GM19099 (cell line): ENCODE results near the gene VPS54.

Experiments used
- POLR2A ChIP-seq: IDR thresholded peaks from 3 replicates; pipeline ENCODE4 v1.6.1; 2011; ENCODE audit warnings: low read depth; ENCODE audit not compliant: insufficient read length; ENCODE audit errors: extremely low read depth

Gene VPS54

DNA sequence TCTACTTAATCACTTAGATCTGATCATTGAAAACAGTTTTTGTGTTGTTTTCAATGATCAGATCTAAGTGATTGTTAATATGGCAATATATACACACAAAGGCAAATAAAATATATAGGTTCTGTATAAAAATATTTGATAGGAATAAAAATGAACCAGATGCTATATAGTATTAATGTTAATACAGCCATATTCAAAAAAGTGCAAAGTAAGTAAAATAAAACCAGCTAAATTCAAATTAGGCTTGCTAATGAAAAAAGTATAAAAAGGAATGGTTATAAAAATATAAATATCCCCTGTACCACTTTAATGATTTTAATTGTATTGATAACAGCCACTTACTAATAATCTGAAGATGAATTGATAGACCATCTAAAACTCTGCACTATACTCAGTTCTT, 38.4 kb downstream of the VPS54 start:
- no peak for TF ChIP-seq POLR2A

DNA sequence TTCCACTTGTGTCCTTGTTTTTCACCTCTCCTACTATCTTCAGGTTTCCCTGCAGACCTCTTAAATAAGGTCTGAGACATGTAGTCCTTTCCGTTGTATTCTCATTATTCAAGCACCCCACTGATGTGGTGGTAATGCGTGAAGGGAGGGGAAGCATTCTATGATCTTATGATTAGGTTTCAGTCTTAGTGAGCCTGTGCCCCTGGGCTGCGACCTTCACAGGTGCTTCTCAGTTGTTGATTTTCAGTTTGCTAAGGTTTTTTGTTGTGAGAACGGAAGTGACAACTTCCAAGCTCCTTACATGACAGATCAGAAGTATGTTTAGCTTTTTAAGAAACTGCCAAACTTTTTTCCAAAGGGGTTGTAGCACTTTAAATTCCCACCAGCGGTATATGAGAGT, 41.3 kb downstream of the VPS54 start:
- no peak for TF ChIP-seq POLR2A

DNA sequence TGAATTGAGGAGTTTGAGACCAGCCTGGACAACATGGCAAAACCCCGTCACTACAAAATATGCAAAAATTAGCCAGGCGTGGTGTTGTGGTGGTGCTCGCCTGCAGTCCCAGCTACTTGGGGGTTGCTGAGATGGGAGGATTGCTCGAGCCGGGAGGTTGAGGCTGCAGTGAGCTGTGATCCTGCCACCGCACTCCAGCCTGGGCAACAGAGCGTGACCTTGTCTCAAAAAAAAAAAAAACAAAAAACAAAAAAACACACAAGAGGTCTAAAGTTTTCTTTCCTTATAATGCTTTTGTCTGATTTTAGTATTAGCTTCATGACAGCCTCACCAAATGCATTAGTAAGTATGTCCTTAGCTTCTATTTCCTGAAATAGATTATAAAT, 43.1 kb downstream of the VPS54 start:
- TF ChIP-seq POLR2A = no peak

DNA sequence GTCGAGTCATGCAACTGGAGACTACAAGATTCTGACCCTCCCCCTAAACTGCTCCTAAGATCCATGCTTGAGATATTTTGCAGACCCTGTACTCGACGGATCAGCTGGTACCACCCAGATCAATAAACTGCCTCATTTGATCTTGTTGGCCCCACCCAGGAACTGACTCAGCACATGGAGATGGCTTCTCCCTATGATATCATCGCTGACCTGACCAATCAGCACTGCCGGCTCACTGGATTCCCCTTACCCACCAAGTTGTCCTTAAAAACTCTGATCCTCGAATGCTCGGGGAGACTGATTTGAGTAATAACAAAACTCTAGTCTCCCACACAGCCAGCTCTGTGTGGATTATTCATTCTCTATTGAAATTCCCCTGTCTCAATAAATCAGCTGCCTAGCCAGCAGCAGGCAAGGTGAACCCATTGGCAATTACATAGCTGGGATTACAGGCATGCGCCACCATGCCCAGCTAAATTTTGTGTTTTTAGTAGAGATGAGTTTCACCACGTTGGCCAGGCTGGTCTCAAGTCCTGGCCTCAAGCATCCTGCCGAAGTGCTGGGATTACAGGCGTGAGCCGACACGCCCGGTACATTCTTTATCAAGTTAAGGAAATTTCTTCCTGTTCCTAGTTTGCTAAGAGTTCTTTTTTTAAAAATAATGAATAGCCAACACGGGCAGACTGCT, 43.6 kb downstream of the VPS54 start:
- TF ChIP-seq POLR2A = no peak

DNA sequence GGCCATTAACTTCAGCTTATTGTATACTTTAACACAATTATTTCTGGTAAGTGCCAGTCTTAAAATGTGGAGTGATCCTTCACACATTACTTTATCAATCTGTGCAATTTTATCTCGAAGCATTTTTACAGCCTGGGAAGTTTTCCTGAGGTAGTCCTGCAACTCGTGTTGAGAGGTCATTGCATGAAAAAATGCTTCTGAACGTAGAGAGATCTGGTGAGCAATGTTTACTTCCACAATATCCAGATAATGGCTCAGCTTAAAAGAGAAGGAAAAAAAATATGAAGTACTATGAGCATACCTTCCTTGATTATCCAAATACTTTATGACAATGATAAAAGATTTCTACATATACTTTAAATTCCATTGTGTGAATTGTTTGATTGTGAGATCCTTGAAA, 57.0 kb downstream of the VPS54 start:
- no peak for TF ChIP-seq POLR2A

DNA sequence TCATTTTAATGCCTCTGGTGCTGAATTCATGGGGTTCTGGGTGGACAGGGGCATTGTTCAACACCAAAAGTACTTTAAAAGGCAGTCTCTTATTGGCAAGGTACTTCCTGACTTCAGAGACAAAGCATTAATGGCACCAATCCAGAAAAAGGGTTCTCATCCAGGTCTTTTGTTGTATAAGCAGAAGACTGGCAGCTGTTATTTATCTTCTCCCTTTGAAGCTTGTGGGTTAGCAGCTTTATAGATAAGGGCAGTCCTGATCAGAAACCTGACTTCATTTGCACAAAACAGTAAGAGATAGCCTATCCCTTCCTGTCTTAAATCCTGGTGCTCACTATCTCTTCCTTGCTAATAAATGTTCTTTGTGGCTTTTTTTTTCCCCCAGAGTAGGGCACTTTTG, 68.8 kb downstream of the VPS54 start:
- TF ChIP-seq POLR2A = no peak

DNA sequence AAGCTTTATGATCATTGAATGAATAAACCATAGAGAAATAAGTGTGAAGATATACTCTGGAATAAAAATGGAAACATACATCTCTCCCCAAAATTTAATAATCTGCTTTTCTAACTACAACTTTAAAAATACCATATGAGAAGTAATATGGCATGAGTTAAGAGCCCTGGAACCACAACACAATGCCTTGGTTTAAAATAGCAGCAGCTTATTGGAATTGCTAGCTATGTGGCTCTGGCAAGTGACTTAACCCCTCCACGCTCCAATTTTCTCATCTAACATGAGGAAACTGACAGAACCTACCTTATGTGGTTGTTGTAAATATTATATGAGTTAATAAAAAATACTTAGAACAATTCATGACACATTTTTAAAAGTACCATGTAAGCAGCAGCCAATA, 76.4 kb downstream of the VPS54 start:
- no peak for TF ChIP-seq POLR2A

DNA sequence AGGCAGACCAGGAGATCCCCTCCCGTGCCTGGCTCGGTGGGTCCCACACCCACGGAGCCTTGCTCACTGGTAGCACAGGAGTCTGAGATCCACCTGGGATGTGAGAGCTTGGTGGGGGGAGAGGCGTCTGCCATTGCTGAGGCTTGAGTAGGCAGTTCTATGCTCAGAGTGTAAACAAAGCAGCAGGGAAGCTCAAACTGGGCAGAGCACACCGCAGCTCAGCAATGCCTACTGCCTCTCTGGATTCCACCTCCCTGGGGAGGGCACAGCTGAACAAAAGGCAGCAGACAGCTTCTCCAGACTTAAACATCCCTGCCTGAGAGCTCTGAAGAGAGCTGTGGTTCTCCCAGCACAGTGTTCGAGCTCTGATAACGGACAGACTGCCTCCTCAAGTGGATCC, 92.4 kb downstream of the VPS54 start:
- no peak for TF ChIP-seq POLR2A

DNA sequence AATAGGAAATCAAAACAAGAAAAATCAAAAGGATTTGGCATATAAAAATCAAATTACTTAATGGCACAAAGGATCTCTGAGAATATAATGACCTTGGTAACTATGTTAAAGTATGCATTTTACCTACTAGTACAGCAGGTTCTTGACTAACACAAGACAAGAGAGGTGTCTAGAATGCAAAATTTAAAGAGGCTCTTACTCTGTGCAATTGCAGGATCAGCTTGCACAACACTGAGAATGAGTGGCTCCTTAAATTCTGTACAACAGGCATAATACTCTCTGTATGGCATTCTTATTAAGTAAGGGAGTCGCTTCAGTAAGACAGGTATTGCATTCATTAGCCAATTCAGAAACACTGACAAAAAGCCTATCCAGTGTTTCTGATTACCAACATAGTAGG, 104.9 kb downstream of the VPS54 start:
- TF ChIP-seq POLR2A = no peak

DNA sequence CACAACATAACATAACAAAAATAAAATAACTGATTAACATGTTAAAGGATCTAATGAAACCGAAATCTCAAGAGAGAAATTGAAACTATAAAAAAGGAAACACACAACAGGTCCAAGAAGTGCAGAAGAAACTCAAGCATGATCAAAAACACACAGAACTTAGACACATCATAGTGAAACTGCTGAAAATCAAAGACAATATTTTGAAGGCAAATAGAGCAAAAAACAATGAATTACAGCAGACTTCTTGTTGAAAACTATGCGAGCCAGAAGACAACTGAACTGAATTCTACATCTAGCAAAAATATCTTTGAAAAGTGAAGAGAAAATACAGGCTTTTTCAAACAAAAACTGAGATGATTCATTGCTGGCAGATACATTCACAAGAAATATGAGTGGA, 116.2 kb downstream of the VPS54 start:
- TF ChIP-seq POLR2A = no peak

DNA sequence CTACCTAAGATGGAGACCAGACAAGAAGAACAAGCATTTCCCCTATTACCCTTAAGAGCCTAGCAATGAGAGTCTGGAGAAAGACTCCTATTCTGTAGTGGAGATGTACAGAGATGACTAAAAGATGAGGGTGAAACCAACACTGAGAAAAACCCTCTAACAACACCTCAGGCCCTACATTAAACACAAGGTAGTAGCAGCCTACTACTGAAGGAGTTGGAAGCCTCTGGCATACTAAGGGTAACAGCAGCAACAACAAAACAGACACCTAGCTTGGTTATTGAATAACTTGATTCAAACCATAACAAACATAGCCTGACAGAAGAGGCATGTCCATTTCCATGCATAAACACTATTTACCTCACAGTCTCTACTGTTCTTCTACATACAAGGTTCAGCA, 117.1 kb downstream of the VPS54 start:
- TF ChIP-seq POLR2A = no peak

DNA sequence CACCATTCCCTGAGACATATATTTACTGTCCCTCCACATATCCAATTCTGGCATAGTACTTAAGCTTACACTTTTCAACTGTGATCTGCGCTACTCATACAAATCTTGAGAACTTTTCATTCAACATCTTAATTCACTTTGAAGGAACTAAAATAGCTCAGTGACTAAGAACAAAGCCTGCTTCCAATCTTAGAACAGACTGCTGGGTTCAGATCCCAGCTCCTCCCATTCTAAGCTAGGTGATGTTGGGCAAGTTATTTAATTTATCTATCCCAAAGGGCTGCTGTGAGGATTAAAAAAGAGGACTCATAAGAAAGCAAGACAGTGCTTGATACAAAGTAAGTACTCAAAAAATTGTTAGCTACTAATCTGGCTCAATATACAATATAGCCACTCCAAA, 119.6 kb downstream of the VPS54 start:
- no peak for TF ChIP-seq POLR2A

DNA sequence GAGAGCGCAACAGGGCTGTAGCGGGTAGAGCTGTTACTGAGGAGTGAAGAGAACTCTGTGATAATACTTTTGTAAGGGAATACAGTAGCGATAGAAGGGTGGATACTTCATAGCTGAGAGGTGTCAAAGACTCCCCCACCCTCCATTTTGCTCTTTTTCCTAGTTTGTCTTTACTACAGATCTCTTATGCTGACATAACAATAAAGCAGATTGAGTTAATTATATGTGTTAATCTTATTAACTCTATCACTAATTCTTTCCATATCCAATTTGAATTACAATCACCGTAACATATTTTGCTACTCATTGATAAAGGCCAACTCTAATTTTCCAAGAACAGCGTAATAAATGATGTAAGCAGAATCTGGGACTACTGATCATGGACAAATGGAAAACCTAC, 120.4 kb downstream of the VPS54 start:
- no peak for TF ChIP-seq POLR2A

DNA sequence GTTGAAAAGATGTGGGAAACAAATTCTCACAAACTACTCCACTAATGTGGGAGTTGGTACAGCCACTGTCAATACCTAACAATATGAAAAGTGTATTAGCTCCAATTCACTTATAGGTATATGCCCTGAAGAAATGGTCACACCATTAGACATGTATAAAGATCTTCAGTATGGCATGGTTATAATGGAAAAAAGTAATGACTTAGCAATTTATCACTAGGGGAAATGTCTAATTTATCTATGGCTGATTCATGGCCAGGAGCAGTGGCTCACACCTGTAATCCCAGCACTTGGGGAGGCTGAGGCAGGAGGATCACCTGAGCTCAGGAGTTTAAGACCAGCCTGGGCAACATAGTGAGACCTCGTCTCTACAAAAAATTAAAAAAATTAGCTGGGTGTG, 125.1 kb downstream of the VPS54 start:
- TF ChIP-seq POLR2A = no peak

DNA sequence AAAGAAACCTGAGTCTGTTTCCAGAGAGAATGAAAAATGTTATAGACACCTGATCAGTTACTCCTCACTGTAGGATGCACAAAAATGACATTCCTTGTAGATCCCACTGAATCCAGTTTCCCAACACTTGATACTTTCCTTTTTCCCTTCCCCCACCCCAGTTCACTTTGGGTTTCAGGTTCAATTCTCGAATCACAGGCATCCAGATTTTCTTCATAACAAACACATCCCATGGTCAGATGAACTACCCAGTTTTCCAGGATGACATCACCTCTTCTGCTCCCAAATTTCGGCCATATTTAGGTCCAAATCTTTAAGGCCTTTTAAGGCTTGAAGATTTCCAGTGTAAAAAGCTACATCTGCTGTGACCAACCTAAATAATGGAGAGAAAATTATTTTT, 126.1 kb downstream of the VPS54 start:
- no peak for TF ChIP-seq POLR2A

DNA sequence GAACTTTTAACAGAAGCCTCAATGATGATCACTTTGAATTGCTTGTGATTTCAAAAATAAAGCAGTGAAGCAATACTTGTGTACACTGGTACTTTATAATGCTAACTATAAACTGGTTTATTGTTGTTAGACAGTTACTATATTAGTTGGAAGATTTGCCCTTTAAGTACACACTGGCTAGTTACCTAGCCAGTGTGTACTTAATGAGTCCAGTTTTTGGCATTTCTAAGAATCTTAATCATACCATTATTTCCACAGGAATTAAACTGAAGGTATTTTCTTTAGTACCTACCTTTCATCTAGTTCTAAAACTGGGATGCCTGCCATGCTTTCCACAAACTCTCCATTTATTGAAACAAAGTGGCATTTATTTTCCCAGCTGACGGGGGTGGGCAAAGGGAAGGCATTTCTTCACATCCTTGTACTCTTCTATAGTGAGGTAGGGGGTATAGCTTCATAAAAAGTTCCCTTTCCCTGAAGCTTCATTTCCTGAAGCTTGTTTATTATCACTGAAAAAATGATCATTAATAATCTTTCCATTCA, 127.7 kb downstream of the VPS54 start:
- TF ChIP-seq POLR2A = no peak

DNA sequence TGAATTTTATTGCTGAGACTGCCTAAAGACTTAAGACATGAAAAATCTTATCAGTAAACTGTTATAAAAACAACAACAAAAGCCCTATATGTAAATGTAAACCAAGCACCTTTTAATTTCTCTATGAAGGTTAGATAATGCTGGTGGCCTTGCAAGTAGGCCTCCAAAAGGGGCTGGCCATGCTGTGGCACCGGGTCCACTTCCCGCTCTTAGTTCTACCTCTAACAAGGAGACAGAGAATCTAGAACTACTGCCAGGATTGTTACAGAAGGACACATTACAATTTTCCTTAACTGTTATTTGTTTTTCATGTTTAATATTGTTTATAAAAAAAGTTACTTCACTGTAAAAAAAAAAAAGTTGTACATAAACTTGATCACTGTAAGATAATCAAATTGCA, 128.6 kb downstream of the VPS54 start:
- TF ChIP-seq POLR2A = no peak
